Nephron (organoid): Measurements from ENCODE around the gene MGAM2.

Experiments
- H3K27ac Mint-ChIP-seq, 3 experiments: 2 replicates each; pipeline ENCODE4 v1.8.0; 2020; ENCODE audit warnings: mixed read lengths in 3 of 3, mild to moderate bottlenecking in 2 of 3, moderate library complexity in 1 of 3
- H3K27me3 Mint-ChIP-seq: 2 replicates; pipeline ENCODE4 v1.8.0; 2021; ENCODE audit warnings: low read depth, mild to moderate bottlenecking, moderate library complexity, mixed read lengths
- H3K36me3 Mint-ChIP-seq: 2 replicates; pipeline ENCODE4 v1.8.0; 2020; ENCODE audit warnings: low read depth, mixed read lengths
- H3K4me1 Mint-ChIP-seq: 2 replicates; pipeline ENCODE4 v1.8.0; 2020; ENCODE audit warnings: mixed read lengths
- H3K4me3 Mint-ChIP-seq, 3 experiments: 2 replicates each; pipeline ENCODE4 v1.8.0; 2020; ENCODE audit warnings: mild to moderate bottlenecking in 3 of 3, mixed read lengths in 3 of 3, moderate library complexity in 2 of 3
- H3K9me3 Mint-ChIP-seq: 2 replicates; pipeline ENCODE4 v1.8.0; 2020; ENCODE audit warnings: mixed read lengths
- CTCF ChIP-seq, 3 experiments: fragments of 200-600 bp; sonication (generic); IDR thresholded peaks; one replicate each; pipeline ENCODE4 v1.5.0; 2021; ENCODE audit warnings: antibody characterized with exemption in 3 of 3; ENCODE audit not compliant: unreplicated experiment in 3 of 3

MGAM2 gene

DNA sequence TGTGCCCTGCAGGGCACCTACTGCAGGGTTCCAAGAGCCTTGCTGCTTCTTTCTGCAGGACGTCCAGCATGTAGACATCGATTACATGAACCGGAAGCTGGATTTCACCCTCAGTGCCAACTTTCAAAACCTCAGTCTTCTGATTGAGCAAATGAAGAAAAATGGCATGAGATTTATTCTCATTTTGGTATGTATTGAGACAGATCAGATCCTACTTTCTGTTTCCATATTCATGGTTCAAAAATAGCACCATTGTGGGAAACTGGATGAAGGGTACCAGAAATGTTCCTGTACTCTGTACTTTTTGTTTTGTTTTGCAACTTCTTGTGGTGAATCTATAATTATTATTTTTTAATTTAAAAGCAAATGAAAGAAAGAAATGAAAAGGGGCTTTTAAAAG lies 64.1 kb downstream of the MGAM2 start:
- Mint-ChIP-seq H3K4me3 (no peak overlapping the region), H3K27me3 (peaks cover 4% of the 10 kb centered on the region), H3K27ac (no peak overlapping the region), H3K9me3 (no peaks in the 10 kb centered on the region), H3K4me1 (no peaks in the 10 kb centered on the region), H3K36me3 (no peaks in the 10 kb centered on the region)
- TF ChIP-seq CTCF (IDR thresholded peaks at IDR 0.05; ENCODE audit: unreplicated experiment in 3 of 3), result no peak

- peaks cover 4% of the 10 kb centered on the region for H3K27me3 Mint-ChIP-seq
- no peaks in the 10 kb centered on the region for H3K36me3 Mint-ChIP-seq
- no peaks in the 10 kb centered on the region for H3K9me3 Mint-ChIP-seq
- no peak for TF ChIP-seq CTCF (IDR thresholded peaks at IDR 0.05; ENCODE audit: unreplicated experiment in 3 of 3)
- H3K4me1 Mint-ChIP-seq, result no peaks in the 10 kb centered on the region
- no peak overlapping the region for H3K27ac Mint-ChIP-seq
- no peak overlapping the region for H3K4me3 Mint-ChIP-seq
These were observed 65.4 kb downstream of the MGAM2 start for GRCh38 chr7:142176901-142177300.

GRCh38 chr7:142177869-142178268 lies 66.4 kb downstream of the MGAM2 start:
- no peaks in the 10 kb centered on the region for H3K4me1 Mint-ChIP-seq
- H3K9me3 Mint-ChIP-seq, result no peaks in the 10 kb centered on the region
- TF ChIP-seq CTCF (IDR thresholded peaks at IDR 0.05; ENCODE audit: unreplicated experiment in 3 of 3), result no peak
- peaks cover 4% of the 10 kb centered on the region for H3K27me3 Mint-ChIP-seq
- no peak overlapping the region for H3K27ac Mint-ChIP-seq
- H3K4me3 Mint-ChIP-seq, result no peak overlapping the region
- H3K36me3 Mint-ChIP-seq, result no peaks in the 10 kb centered on the region

DNA sequence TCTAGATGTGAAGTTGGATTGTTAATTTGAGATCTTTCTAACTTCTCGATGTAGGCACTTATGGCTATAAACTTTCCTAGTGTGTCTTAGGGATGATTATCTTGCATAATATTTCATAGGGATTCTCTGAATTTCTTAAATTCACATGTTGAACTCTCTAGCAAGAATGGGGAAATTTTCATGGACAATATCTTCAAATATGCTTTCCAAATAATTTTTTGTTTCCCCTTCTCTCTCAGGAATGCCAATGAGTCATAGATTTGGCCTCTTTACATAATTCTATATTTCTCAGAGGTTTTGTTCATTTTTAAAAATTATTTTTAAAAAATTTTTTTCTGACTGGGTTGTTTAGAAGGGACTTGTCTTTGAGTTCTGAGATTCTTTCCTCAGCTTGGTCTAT lies 68.9 kb downstream of the MGAM2 start:
- H3K4me3 Mint-ChIP-seq, result no peak overlapping the region
- no peaks in the 10 kb centered on the region for H3K4me1 Mint-ChIP-seq
- no peak for TF ChIP-seq CTCF (IDR thresholded peaks at IDR 0.05; ENCODE audit: unreplicated experiment in 3 of 3)
- H3K9me3 Mint-ChIP-seq, result no peaks in the 10 kb centered on the region
- peaks cover under 1% of the 10 kb centered on the region for H3K27me3 Mint-ChIP-seq
- H3K36me3 Mint-ChIP-seq, result no peaks in the 10 kb centered on the region
- no peak overlapping the region for H3K27ac Mint-ChIP-seq

DNA sequence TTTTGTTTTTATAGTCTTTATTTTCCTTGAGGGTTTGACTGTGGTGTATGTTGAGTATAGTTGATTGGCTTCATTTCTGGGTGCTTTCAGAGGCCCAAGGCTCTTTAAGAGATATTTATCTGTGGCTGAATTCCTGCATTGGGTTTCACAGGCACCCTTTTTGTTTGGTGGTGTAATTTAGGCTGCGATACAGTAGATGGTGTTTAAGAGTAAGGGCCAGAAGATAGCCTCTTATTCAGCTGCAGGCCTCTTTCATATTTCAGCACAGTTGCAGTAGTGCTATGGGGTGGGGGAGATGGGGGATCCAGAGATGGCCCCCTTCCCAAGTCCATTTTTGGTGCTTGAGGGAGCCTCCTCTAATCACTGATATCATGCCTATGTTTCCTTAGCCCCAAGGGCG lies 69.7 kb downstream of the MGAM2 start:
- TF ChIP-seq CTCF (IDR thresholded peaks at IDR 0.05; ENCODE audit: unreplicated experiment in 3 of 3), result no peak
- Mint-ChIP-seq H3K4me1 (no peaks in the 10 kb centered on the region), H3K4me3 (no peak overlapping the region), H3K27ac (no peak overlapping the region), H3K36me3 (no peaks in the 10 kb centered on the region), H3K9me3 (no peaks in the 10 kb centered on the region), H3K27me3 (no peaks in the 10 kb centered on the region)

DNA sequence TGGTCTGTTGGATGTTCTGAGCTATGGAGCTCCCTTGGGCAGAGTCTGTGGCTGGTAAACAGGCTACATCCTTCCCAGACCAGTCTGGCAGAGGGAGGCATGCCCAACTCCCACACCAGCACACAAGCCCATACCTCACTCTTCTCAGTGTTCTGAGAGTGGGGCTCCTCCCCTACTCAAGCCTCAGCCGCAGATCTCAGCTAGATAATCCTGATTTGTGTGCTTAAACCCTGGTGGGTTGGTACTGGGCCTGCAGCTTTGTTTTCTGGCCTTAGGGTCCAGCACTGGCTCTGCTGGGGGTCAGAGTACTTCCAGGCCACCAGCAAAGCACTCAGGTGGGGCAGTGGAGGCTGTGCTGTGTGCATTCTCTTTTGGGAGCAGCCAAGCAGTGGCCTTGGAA lies 70.4 kb downstream of the MGAM2 start:
- no peak for TF ChIP-seq CTCF (IDR thresholded peaks at IDR 0.05; ENCODE audit: unreplicated experiment in 3 of 3)
- H3K4me1 Mint-ChIP-seq, result no peaks in the 10 kb centered on the region
- H3K9me3 Mint-ChIP-seq, result no peaks in the 10 kb centered on the region
- H3K4me3 Mint-ChIP-seq, result no peak overlapping the region
- no peak overlapping the region for H3K27ac Mint-ChIP-seq
- H3K27me3 Mint-ChIP-seq, result no peaks in the 10 kb centered on the region
- no peaks in the 10 kb centered on the region for H3K36me3 Mint-ChIP-seq
